H54 (cell line): ENCODE measurements around the gene AREG.

Experiments used
- DNase-seq: peaks from one replicate; pipeline ENCODE4 v3.0.0; 2011; ENCODE audit warnings: low spot score, mixed read lengths; ENCODE audit not compliant: insufficient read length
- FAIRE-seq: peaks from 3 replicates; lab custom pipeline; 2011; peaks lifted over from hg19 to GRCh38; lab: Jason Lieb, UNC
- POLR2A ChIP-seq: IDR thresholded peaks from 2 replicates; pipeline ENCODE4 v1.6.1; 2011; ENCODE audit warnings: low read depth, mild to moderate bottlenecking, low read length

Gene AREG

GRCh38 chr4:74483226-74483911, 38.4 kb downstream of the AREG start:
- FAIRE-seq = no peak
- TF ChIP-seq POLR2A = no peak
- DNase-seq = no peak

- no peak for TF ChIP-seq POLR2A
- FAIRE-seq = no peak
- DNase-seq = no peak
Measured at GRCh38 chr4:74486905-74487304, 42.0 kb downstream of the AREG start.

- no peak for TF ChIP-seq POLR2A
- FAIRE-seq = no peak
- DNase-seq = no peak
Measured at GRCh38 chr4:74487771-74488170, 42.8 kb downstream of the AREG start.

GRCh38 chr4:74490736-74491135, 45.8 kb downstream of the AREG start:
- FAIRE-seq = no peak

GRCh38 chr4:74499986-74500781, 55.2 kb downstream of the AREG start:
- DNase-seq (no peak), FAIRE-seq (no peak)
- TF ChIP-seq POLR2A = no peak

More at GRCh38 chr4:74490736-74491135, 45.8 kb downstream of the AREG start:
- no peak for TF ChIP-seq POLR2A
- DNase-seq = no peak

- peak; percentile 68 for FAIRE-seq
- peak; percentile 22 for DNase-seq
- TF ChIP-seq POLR2A = no peak
Measured at GRCh38 chr4:74501579-74501978, 56.6 kb downstream of the AREG start.

- DNase-seq = peak; percentile 4
Measured at GRCh38 chr4:74503580-74503979, 58.6 kb downstream of the AREG start.

GRCh38 chr4:74504212-74504611, 59.3 kb downstream of the AREG start:
- no peak for TF ChIP-seq POLR2A
- FAIRE-seq = no peak
- no peak for DNase-seq

More at GRCh38 chr4:74503580-74503979, 58.6 kb downstream of the AREG start:
- TF ChIP-seq POLR2A = no peak
- peak; percentile 62 for FAIRE-seq
